GM12878 (cell line): Measurements from ENCODE around the gene PARP15. TPM values are rescaled to one million over a fixed set of nuclear protein-coding genes. Genes with fewer than 3 reads are reported as not detected.

Source experiments
- ATF7 ChIP-seq: fragments of 450-650 bp; IDR thresholded peaks from 2 replicates; pipeline ENCODE4 v1.6.1; 2016; ENCODE audit warnings: low read depth, mild to moderate bottlenecking
- BCL11A ChIP-seq: IDR thresholded peaks from 2 replicates; pipeline ENCODE4 v1.6.1; 2011; ENCODE audit warnings: low read depth, low read length
- CBX3 ChIP-seq: fragments of 200-600 bp; sonication (generic); IDR thresholded peaks from 2 replicates; pipeline ENCODE4 v1.6.1; 2016; ENCODE audit warnings: low read depth, borderline replicate concordance
- CBX5 ChIP-seq: sonication (generic); IDR thresholded peaks from 2 replicates; pipeline ENCODE4 v1.6.1; 2016; ENCODE audit warnings: low read depth, moderate library complexity, mild to moderate bottlenecking, inconsistent platforms
- CREB1 ChIP-seq: IDR thresholded peaks from 2 replicates; pipeline ENCODE4 v1.6.1; 2012; ENCODE audit warnings: low read depth, mild to moderate bottlenecking, inconsistent platforms
- ELK1 ChIP-seq: IDR thresholded peaks from 2 replicates; pipeline ENCODE4 v1.6.1; 2012; ENCODE audit warnings: low read depth, low read length, improper control_type of control experiment
- EZH2 ChIP-seq: IDR thresholded peaks from 2 replicates; pipeline ENCODE4 v1.6.1; 2012; ENCODE audit warnings: low read depth, mild to moderate bottlenecking, control low read depth, inconsistent platforms, low read length, borderline replicate concordance; ENCODE audit not compliant: control insufficient read depth
- FOS ChIP-seq: IDR thresholded peaks from 3 replicates; pipeline ENCODE4 v1.6.1; 2011; ENCODE audit warnings: borderline replicate concordance; ENCODE audit not compliant: insufficient read length; ENCODE audit errors: extremely low read depth
- FOXK2 ChIP-seq: fragments of 450-650 bp; IDR thresholded peaks from 2 replicates; pipeline ENCODE4 v1.6.1; 2017; ENCODE audit warnings: mild to moderate bottlenecking, moderate library complexity
- FOXM1 ChIP-seq: IDR thresholded peaks from 2 replicates; pipeline ENCODE4 v1.6.1; 2012; ENCODE audit warnings: low read depth, mild to moderate bottlenecking, inconsistent platforms, low read length, moderate library complexity
- KAT2A ChIP-seq: conservative IDR thresholded peaks from 2 replicates; pipeline ENCODE4 v1.6.1; 2011; ENCODE audit warnings: low read depth, low read length; ENCODE audit not compliant: control insufficient read depth
- MAX ChIP-seq: IDR thresholded peaks from 2 replicates; pipeline ENCODE4 v1.6.1; 2012; ENCODE audit warnings: low read depth, low read length, improper control_type of control experiment
- MTA2 ChIP-seq: fragments of 450-650 bp; IDR thresholded peaks from 2 replicates; pipeline ENCODE4 v1.6.1; 2016; ENCODE audit warnings: low read depth, mild to moderate bottlenecking, moderate library complexity
- NFYA ChIP-seq: IDR thresholded peaks from 2 replicates; pipeline ENCODE4 v1.6.1; 2011; ENCODE audit warnings: low read depth, mild to moderate bottlenecking, low read length, improper control_type of control experiment, borderline replicate concordance
- NKRF ChIP-seq: fragments of 450-650 bp; conservative IDR thresholded peaks from 2 replicates; pipeline ENCODE4 v1.6.1; 2017; ENCODE audit warnings: mild to moderate bottlenecking, moderate library complexity
- NR2C2 ChIP-seq: IDR thresholded peaks from 2 replicates; pipeline ENCODE4 v1.6.1; 2011; ENCODE audit warnings: borderline replicate concordance, low read depth; ENCODE audit not compliant: control insufficient read depth, insufficient read length
- NRF1 ChIP-seq: conservative IDR thresholded peaks from 2 replicates; pipeline ENCODE4 v1.6.1; 2011; ENCODE audit warnings: mild to moderate bottlenecking, low read depth, low read length, improper control_type of control experiment
- SIN3A ChIP-seq: IDR thresholded peaks from 2 replicates; pipeline ENCODE4 v1.6.1; 2012; ENCODE audit warnings: low read depth, low read length, improper control_type of control experiment
- SMC3 ChIP-seq: IDR thresholded peaks from 2 replicates; pipeline ENCODE4 v1.6.1; 2011; ENCODE audit warnings: low read length, improper control_type of control experiment, borderline replicate concordance
- STAT3 ChIP-seq: IDR thresholded peaks from 2 replicates; pipeline ENCODE4 v1.6.1; 2011; ENCODE audit warnings: low read depth, low read length, improper control_type of control experiment
- SUPT20H ChIP-seq: IDR thresholded peaks from 2 replicates; pipeline ENCODE4 v1.6.1; 2011; ENCODE audit warnings: low read depth, mild to moderate bottlenecking, low read length, moderate library complexity, borderline replicate concordance; ENCODE audit not compliant: control insufficient read depth
- YY1 ChIP-seq: IDR thresholded peaks from 2 replicates; pipeline ENCODE4 v1.6.1; 2011; ENCODE audit warnings: low read depth, mild to moderate bottlenecking, low read length
- ZBTB11 ChIP-seq: fragments of 450-650 bp; formaldehyde crosslinking; IDR thresholded peaks from 2 replicates; pipeline ENCODE4 v1.5.0; 2022; ENCODE audit warnings: mild to moderate bottlenecking, missing genetic modification characterization
- polyA plus RNA-seq, 11 experiments: library from polyadenylated mRNA; depleted of rRNA in 4 of 11; unstranded in 6 of 11; stranded (reverse) in 5 of 11; fragments of >200 nt; fragmentation: Nextera tagmentation in 4 of 11; fragmentation: Illumina TruSeq in 1 of 11; extraction: Ambion mirVana in 4 of 11; extraction: Trizol in 1 of 11; gene quantifications; 1 replicate in 1 of 11; 2 replicates in 10 of 11; pipeline versions ENCODE4 v1.2.1 to v1.2.3, GENCODE V29; 2011 to 2016; ENCODE audit warnings: inconsistent platforms in 2 of 11, missing spikeins in 2 of 11, low read depth in 1 of 11
- total RNA-seq, 4 experiments: library from RNA; depleted of rRNA in 3 of 4; stranded (reverse); fragments of >200 nt in 3 of 4; fragmentation: Illumina TruSeq in 1 of 4; extraction: Trizol in 1 of 4; gene quantifications; 2 replicates each; pipeline versions ENCODE4 v1.2.1 to v1.2.3, GENCODE V29; 2013 to 2021
- TF ChIP-seq, protein P1 (sequence below): IDR thresholded peaks from 2 replicates; pipeline ENCODE4 v1.6.1; 2011; ENCODE audit warnings: borderline replicate concordance, low read depth, mild to moderate bottlenecking, moderate library complexity, low read length; ENCODE audit not compliant: insufficient read depth, poor library complexity, severe bottlenecking

Gene PARP15
- total and polyA plus RNA-seq, 10 of the 15 experiments (the other 5 are each of a cell fraction or from before 2014, with no cell fraction given): 9.0 to 234 (median 36.3) TPM

DNA sequence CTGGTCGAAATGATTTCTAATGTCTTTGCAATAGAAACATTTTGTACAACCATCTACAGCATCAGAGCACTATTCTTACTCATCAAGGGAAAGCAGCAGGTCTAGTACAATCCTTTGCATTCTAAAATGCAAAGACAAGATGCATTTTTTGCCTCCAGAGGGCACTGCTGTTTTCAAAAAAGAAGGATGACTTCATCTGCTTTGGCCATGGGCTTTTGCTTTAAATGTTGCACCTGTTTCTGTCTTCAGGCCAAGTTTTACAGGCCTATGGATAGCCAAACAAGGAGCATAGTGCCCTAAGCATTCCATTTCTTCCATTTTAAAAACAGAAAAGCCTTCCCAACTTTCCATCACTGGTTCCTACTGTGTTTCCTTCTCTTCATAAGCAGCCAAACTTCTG is 16.8 kb upstream of the PARP15 start (continued):
- TF ChIP-seq CBX3 (no peak), FOXM1 (0 out of 2 replicates have a peak, but pooled peaks have one; percentile 41), YY1 (peak; percentile 55; the same call in 1 of the 2 replicates), MAX (no peak), NFYA (no peak), MTA2 (no peak), EZH2 (no peak), NKRF (no peak), SUPT20H (no peak), CBX5 (no peak), FOXK2 (no peak), FOS (no peak), NRF1 (no peak), ZBTB11 (CRISPR knock-in tag) (no peak), KAT2A (no peak), NR2C2 (no peak), CREB1 (no peak), ATF7 (peak; percentile 97), ELK1 (no peak), STAT3 (no peak), SMC3 (peak; percentile 92), BCL11A (no peak), SIN3A (peak; percentile 48; the same call in 1 of the 2 replicates)
- TF ChIP-seq, protein P1, sequence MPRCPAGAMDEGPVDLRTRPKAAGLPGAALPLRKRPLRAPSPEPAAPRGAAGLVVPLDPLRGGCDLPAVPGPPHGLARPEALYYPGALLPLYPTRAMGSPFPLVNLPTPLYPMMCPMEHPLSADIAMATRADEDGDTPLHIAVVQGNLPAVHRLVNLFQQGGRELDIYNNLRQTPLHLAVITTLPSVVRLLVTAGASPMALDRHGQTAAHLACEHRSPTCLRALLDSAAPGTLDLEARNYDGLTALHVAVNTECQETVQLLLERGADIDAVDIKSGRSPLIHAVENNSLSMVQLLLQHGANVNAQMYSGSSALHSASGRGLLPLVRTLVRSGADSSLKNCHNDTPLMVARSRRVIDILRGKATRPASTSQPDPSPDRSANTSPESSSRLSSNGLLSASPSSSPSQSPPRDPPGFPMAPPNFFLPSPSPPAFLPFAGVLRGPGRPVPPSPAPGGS: no peak
